B cell (primary cell): Measurements from ENCODE around the gene PANK3.
"Not testable (repeated sequence)": the region's sequence is repeated elsewhere in the genome, so short reads cannot be mapped to it uniquely, and the experiment has no call there.

ENCODE experiments used
- CTCF ChIP-seq: fragments of 200-600 bp; IDR thresholded peaks from one replicate; pipeline ENCODE4 v1.8.0; 2022; ENCODE audit warnings: antibody characterized with exemption, mild to moderate bottlenecking
- EZH2 ChIP-seq: IDR thresholded peaks from 2 replicates; pipeline ENCODE4 v1.6.1; 2012; ENCODE audit warnings: borderline replicate concordance, low read depth, mild to moderate bottlenecking, moderate library complexity, low read length; ENCODE audit not compliant: insufficient read depth, poor library complexity, severe bottlenecking

DNA sequence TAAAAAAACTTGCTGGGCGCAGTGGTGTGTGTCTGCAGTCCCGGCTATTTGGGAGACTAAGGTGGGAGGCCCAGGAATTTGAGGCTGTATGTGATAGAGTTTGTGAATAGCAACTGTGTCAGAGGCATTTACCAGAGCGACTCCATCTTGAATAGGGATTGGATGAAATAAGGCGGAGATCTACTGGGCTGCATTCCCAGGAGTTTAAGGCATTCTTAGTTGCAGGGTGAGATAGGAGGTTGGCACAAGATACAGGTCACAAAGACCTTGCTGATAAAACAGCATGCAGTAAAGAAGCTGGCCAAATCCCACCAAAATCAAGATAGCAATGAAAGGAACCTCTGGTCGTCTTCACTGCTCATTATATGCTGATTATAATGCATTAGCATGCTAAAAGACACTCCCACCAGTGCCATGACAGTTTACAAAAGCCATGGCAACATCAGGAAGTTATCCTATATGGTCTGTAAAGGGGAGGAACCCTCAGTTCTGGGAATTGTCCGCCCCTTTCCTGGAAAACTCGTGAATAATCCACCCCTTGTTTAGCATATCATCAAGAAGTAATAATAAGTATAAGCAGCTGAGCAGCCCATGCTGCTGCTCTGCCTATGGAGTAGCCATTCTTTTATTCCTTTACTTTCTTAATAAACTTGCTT, 1.8 kb upstream of the PANK3 start:
- not testable (repeated sequence) for TF ChIP-seq CTCF, EZH2
